WTC11 (cell line): ENCODE measurements around the gene RHOBTB3. TPM values are rescaled to one million over a fixed set of nuclear protein-coding genes. Genes with fewer than 3 reads are reported as not detected.

Experiments
- ATAC-seq: fragments of 200-7000 bp; cut with Tn5 transposase; 2 replicates; pipeline ENCODE4 v1.10.0; 2021; ENCODE audit warnings: mild to moderate bottlenecking, moderate library complexity
- CTCF ChIA-PET: fragments of 300-600 bp; sonication (Branson Sonifier 250); formaldehyde crosslinking; loops from one replicate; lab custom pipeline; 2021; ENCODE audit warnings: antibody characterized with exemption; lab: Charles Lee
- POLR2A ChIA-PET: fragments of 350-600 bp; sonication (Branson Sonifier 250); formaldehyde crosslinking; loops from one replicate; lab custom pipeline; 2021; ENCODE audit warnings: antibody characterized with exemption; lab: Charles Lee
- DNase-seq: peaks from one replicate; pipeline ENCODE4 v3.0.0; 2021; ENCODE audit warnings: low spot score
- H3K27ac Mint-ChIP-seq: 2 replicates; pipeline ENCODE4 v1.8.0; 2021; ENCODE audit warnings: mixed read lengths
- H3K27me3 Mint-ChIP-seq: 2 replicates; pipeline ENCODE4 v1.8.0; 2021; ENCODE audit warnings: low read depth, mild to moderate bottlenecking, moderate library complexity, mixed read lengths
- H3K36me3 Mint-ChIP-seq: 2 replicates; pipeline ENCODE4 v1.8.0; 2021; ENCODE audit warnings: mixed read lengths
- H3K4me1 Mint-ChIP-seq: 2 replicates; pipeline ENCODE4 v1.8.0; 2022; ENCODE audit warnings: mixed read lengths
- H3K4me3 Mint-ChIP-seq: 2 replicates; pipeline ENCODE4 v1.8.0; 2021; ENCODE audit warnings: mild to moderate bottlenecking, moderate library complexity, mixed read lengths
- H3K9me3 Mint-ChIP-seq: 2 replicates; pipeline ENCODE4 v1.8.0; 2021; ENCODE audit warnings: mixed read lengths
- EMX1 ChIP-seq: fragments of 250-450 bp; sonication (Bioruptor Pico); IDR thresholded peaks from 2 replicates; pipeline ENCODE4 v1.8.0; 2021; ENCODE audit warnings: mild to moderate bottlenecking
- FOXK1 ChIP-seq: sonication (generic); formaldehyde crosslinking; IDR thresholded peaks from 2 replicates; pipeline ENCODE4 v1.8.0; 2022; ENCODE audit warnings: mild to moderate bottlenecking, moderate library complexity, missing genetic modification reagents
- GABPB1 ChIP-seq: sonication (generic); formaldehyde crosslinking; IDR thresholded peaks from 2 replicates; pipeline ENCODE4 v1.8.1; 2023; ENCODE audit warnings: mild to moderate bottlenecking, missing genetic modification reagents
- GRHL2 ChIP-seq: fragments of 250-450 bp; sonication (Bioruptor Pico); IDR thresholded peaks from 2 replicates; pipeline ENCODE4 v1.8.0; 2022; ENCODE audit warnings: mild to moderate bottlenecking, moderate library complexity; ENCODE audit not compliant: insufficient replicate concordance, severe bottlenecking
- PRRX2 ChIP-seq: fragments of 250-450 bp; sonication (Bioruptor Pico); IDR thresholded peaks from 2 replicates; pipeline ENCODE4 v1.8.0; 2021; ENCODE audit warnings: mild to moderate bottlenecking
- SOX15 ChIP-seq: fragments of 250-450 bp; sonication (Bioruptor Pico); IDR thresholded peaks from 2 replicates; pipeline ENCODE4 v1.9.0; 2021; ENCODE audit warnings: mild to moderate bottlenecking
- SP1 ChIP-seq: sonication (generic); formaldehyde crosslinking; conservative IDR thresholded peaks from 2 replicates; pipeline ENCODE4 v1.8.1; 2022; ENCODE audit warnings: missing genetic modification reagents
- ZNF121 ChIP-seq: sonication (generic); formaldehyde crosslinking; IDR thresholded peaks from 2 replicates; pipeline ENCODE4 v1.8.0; 2023; ENCODE audit warnings: missing genetic modification reagents
- ZNF416 ChIP-seq: fragments of 250-450 bp; sonication (Bioruptor Pico); IDR thresholded peaks from 2 replicates; pipeline ENCODE4 v1.9.0; 2021; ENCODE audit warnings: mild to moderate bottlenecking, inconsistent platforms
- total RNA-seq: library from RNA; stranded (reverse); gene quantifications from 3 replicates; pipeline ENCODE4 v1.2.3, GENCODE V29; 2021
- TF ChIP-seq, protein P1 (sequence below): sonication (generic); formaldehyde crosslinking; IDR thresholded peaks from 2 replicates; pipeline ENCODE4 v1.8.1; 2022; ENCODE audit warnings: missing genetic modification reagents, borderline replicate concordance
- TF ChIP-seq, protein P2 (sequence below): sonication (generic); formaldehyde crosslinking; IDR thresholded peaks from 2 replicates; pipeline ENCODE4 v1.8.0; 2022; ENCODE audit warnings: mild to moderate bottlenecking, missing genetic modification reagents
- TF ChIP-seq, protein P3 (sequence below): sonication (generic); formaldehyde crosslinking; IDR thresholded peaks from 2 replicates; pipeline ENCODE4 v1.8.0; 2023; ENCODE audit warnings: missing genetic modification reagents
- TF ChIP-seq, protein P4 (sequence below): sonication (generic); formaldehyde crosslinking; IDR thresholded peaks from 2 replicates; pipeline ENCODE4 v1.8.1; 2023; ENCODE audit warnings: mild to moderate bottlenecking, moderate library complexity, missing genetic modification reagents
- TF ChIP-seq, protein P5 (sequence below): sonication (generic); formaldehyde crosslinking; IDR thresholded peaks from 2 replicates; pipeline ENCODE4 v1.8.0; 2022; ENCODE audit warnings: mild to moderate bottlenecking, missing genetic modification reagents
- TF ChIP-seq, protein P6 (sequence below): sonication (generic); formaldehyde crosslinking; IDR thresholded peaks from 2 replicates; pipeline ENCODE4 v1.8.1; 2022; ENCODE audit warnings: mild to moderate bottlenecking, moderate library complexity, missing genetic modification reagents
- TF ChIP-seq, protein P7 (sequence below): sonication (generic); formaldehyde crosslinking; IDR thresholded peaks from 2 replicates; pipeline ENCODE4 v1.8.0; 2023; ENCODE audit warnings: mild to moderate bottlenecking, missing genetic modification reagents
- TF ChIP-seq, protein P8 (sequence below): sonication (generic); formaldehyde crosslinking; conservative IDR thresholded peaks from 2 replicates; pipeline ENCODE4 v1.8.1; 2023; ENCODE audit warnings: mild to moderate bottlenecking, low read depth, missing genetic modification reagents, moderate library complexity
- TF ChIP-seq, protein P9 (sequence below): sonication (generic); formaldehyde crosslinking; IDR thresholded peaks from 2 replicates; pipeline ENCODE4 v1.8.1; 2023; ENCODE audit warnings: mild to moderate bottlenecking, missing genetic modification reagents, moderate library complexity

Gene RHOBTB3
- total RNA-seq, 1 experiment from 2014 or later: 13.8 TPM

DNA sequence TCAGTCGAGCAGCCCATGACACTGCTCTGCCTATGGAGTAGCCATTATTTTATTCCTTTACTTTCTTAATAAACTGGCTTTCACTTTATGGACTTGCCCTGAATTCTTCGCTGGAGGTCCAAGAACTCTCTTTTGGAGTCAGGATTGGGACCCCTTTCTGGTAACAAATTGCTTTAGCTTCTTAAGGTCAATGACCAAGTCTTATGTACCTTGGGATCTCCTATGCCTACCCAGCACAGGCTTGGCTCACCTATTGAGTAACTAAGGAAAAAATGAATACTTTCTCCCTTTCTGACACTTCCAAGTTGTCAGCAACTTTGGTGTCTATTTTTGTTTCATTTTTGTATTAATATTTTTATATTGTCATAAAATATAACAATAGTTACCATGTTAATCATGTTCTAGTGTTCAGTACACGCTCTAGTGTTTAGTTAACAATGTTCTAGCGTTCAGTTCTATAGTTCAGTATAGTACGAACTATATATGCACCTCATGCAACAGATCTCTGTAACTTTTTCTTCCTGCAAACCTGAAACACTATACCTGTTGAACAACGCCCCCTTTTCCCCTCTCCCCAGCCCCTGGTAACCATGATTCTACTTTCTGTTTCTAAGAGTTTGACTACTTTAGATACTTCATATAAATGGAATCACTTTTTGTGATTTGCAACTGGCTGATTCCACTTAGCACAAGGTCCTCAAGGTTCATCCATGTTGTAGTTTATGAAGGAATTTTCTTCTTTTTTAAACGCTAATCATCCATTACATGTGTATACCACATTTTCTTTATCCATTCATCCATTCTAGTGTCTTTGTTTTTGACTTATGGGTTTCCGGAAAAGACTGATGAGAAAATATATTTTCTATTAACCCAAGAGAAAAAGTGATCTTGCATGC lies 1.8 kb upstream of the RHOBTB3 start:
- H3K27me3 Mint-ChIP-seq: peaks cover 59% of the 10 kb centered on the region
- H3K9me3 Mint-ChIP-seq: no peaks in the 10 kb centered on the region
- H3K4me3 Mint-ChIP-seq: peak overlapping the region; percentile 77
- H3K36me3 Mint-ChIP-seq: no peaks in the 10 kb centered on the region
- ATAC-seq: no peak
- H3K4me1 Mint-ChIP-seq: peaks cover 53% of the 10 kb centered on the region
- TF ChIP-seq ZNF416: no peak
- TF ChIP-seq, protein P1, sequence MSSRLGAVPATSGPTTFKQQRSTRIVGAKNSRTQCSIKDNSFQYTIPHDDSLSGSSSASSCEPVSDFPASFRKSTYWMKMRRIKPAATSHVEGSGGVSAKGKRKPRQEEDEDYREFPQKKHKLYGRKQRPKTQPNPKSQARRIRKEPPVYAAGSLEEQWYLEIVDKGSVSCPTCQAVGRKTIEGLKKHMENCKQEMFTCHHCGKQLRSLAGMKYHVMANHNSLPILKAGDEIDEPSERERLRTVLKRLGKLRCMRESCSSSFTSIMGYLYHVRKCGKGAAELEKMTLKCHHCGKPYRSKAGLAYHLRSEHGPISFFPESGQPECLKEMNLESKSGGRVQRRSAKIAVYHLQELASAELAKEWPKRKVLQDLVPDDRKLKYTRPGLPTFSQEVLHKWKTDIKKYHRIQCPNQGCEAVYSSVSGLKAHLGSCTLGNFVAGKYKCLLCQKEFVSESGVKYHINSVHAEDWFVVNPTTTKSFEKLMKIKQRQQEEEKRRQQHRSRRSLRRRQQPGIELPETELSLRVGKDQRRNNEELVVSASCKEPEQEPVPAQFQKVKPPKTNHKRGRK (CRISPR knock-in tag): no peak
- TF ChIP-seq, protein P2, sequence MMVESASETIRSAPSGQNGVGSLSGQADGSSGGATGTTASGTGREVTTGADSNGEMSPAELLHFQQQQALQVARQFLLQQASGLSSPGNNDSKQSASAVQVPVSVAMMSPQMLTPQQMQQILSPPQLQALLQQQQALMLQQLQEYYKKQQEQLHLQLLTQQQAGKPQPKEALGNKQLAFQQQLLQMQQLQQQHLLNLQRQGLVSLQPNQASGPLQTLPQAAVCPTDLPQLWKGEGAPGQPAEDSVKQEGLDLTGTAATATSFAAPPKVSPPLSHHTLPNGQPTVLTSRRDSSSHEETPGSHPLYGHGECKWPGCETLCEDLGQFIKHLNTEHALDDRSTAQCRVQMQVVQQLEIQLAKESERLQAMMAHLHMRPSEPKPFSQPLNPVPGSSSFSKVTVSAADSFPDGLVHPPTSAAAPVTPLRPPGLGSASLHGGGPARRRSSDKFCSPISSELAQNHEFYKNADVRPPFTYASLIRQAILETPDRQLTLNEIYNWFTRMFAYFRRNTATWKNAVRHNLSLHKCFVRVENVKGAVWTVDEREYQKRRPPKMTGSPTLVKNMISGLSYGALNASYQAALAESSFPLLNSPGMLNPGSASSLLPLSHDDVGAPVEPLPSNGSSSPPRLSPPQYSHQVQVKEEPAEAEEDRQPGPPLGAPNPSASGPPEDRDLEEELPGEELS (CRISPR knock-in tag): no peak
- TF ChIP-seq, protein P3, sequence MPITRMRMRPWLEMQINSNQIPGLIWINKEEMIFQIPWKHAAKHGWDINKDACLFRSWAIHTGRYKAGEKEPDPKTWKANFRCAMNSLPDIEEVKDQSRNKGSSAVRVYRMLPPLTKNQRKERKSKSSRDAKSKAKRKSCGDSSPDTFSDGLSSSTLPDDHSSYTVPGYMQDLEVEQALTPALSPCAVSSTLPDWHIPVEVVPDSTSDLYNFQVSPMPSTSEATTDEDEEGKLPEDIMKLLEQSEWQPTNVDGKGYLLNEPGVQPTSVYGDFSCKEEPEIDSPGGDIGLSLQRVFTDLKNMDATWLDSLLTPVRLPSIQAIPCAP (CRISPR knock-in tag): no peak
- TF ChIP-seq, protein P4, sequence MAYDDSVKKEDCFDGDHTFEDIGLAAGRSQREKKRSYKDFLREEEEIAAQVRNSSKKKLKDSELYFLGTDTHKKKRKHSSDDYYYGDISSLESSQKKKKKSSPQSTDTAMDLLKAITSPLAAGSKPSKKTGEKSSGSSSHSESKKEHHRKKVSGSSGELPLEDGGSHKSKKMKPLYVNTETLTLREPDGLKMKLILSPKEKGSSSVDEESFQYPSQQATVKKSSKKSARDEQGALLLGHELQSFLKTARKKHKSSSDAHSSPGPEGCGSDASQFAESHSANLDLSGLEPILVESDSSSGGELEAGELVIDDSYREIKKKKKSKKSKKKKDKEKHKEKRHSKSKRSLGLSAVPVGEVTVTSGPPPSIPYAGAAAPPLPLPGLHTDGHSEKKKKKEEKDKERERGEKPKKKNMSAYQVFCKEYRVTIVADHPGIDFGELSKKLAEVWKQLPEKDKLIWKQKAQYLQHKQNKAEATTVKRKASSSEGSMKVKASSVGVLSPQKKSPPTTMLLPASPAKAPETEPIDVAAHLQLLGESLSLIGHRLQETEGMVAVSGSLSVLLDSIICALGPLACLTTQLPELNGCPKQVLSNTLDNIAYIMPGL (CRISPR knock-in tag): no peak
- TF ChIP-seq GRHL2: no peak
- TF ChIP-seq FOXK1 (CRISPR knock-in tag): no peak
- TF ChIP-seq, protein P5, sequence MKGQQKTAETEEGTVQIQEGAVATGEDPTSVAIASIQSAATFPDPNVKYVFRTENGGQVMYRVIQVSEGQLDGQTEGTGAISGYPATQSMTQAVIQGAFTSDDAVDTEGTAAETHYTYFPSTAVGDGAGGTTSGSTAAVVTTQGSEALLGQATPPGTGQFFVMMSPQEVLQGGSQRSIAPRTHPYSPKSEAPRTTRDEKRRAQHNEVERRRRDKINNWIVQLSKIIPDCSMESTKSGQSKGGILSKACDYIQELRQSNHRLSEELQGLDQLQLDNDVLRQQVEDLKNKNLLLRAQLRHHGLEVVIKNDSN: no peak
- TF ChIP-seq PRRX2 (CRISPR knock-in tag): no peak
- TF ChIP-seq EMX1 (CRISPR knock-in tag): no peak
- TF ChIP-seq, protein P6, sequence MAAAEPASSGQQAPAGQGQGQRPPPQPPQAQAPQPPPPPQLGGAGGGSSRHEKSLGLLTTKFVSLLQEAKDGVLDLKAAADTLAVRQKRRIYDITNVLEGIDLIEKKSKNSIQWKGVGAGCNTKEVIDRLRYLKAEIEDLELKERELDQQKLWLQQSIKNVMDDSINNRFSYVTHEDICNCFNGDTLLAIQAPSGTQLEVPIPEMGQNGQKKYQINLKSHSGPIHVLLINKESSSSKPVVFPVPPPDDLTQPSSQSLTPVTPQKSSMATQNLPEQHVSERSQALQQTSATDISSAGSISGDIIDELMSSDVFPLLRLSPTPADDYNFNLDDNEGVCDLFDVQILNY: no peak
- TF ChIP-seq, protein P7, sequence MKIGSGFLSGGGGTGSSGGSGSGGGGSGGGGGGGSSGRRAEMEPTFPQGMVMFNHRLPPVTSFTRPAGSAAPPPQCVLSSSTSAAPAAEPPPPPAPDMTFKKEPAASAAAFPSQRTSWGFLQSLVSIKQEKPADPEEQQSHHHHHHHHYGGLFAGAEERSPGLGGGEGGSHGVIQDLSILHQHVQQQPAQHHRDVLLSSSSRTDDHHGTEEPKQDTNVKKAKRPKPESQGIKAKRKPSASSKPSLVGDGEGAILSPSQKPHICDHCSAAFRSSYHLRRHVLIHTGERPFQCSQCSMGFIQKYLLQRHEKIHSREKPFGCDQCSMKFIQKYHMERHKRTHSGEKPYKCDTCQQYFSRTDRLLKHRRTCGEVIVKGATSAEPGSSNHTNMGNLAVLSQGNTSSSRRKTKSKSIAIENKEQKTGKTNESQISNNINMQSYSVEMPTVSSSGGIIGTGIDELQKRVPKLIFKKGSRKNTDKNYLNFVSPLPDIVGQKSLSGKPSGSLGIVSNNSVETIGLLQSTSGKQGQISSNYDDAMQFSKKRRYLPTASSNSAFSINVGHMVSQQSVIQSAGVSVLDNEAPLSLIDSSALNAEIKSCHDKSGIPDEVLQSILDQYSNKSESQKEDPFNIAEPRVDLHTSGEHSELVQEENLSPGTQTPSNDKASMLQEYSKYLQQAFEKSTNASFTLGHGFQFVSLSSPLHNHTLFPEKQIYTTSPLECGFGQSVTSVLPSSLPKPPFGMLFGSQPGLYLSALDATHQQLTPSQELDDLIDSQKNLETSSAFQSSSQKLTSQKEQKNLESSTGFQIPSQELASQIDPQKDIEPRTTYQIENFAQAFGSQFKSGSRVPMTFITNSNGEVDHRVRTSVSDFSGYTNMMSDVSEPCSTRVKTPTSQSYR (CRISPR knock-in tag): no peak
- TF ChIP-seq GABPB1 (CRISPR knock-in tag): no peak
- TF ChIP-seq, protein P8, sequence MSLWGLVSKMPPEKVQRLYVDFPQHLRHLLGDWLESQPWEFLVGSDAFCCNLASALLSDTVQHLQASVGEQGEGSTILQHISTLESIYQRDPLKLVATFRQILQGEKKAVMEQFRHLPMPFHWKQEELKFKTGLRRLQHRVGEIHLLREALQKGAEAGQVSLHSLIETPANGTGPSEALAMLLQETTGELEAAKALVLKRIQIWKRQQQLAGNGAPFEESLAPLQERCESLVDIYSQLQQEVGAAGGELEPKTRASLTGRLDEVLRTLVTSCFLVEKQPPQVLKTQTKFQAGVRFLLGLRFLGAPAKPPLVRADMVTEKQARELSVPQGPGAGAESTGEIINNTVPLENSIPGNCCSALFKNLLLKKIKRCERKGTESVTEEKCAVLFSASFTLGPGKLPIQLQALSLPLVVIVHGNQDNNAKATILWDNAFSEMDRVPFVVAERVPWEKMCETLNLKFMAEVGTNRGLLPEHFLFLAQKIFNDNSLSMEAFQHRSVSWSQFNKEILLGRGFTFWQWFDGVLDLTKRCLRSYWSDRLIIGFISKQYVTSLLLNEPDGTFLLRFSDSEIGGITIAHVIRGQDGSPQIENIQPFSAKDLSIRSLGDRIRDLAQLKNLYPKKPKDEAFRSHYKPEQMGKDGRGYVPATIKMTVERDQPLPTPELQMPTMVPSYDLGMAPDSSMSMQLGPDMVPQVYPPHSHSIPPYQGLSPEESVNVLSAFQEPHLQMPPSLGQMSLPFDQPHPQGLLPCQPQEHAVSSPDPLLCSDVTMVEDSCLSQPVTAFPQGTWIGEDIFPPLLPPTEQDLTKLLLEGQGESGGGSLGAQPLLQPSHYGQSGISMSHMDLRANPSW (CRISPR knock-in tag): no peak
- no peak for TF ChIP-seq SOX15 (CRISPR knock-in tag)
- TF ChIP-seq, protein P9, sequence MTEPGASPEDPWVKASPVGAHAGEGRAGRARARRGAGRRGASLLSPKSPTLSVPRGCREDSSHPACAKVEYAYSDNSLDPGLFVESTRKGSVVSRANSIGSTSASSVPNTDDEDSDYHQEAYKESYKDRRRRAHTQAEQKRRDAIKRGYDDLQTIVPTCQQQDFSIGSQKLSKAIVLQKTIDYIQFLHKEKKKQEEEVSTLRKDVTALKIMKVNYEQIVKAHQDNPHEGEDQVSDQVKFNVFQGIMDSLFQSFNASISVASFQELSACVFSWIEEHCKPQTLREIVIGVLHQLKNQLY (CRISPR knock-in tag): no peak
- TF ChIP-seq SP1 (CRISPR knock-in tag): no peak
- TF ChIP-seq ZNF121 (CRISPR knock-in tag): no peak
- ChIA-PET CTCF (no interaction called here), POLR2A (no interaction called here)
- no peak overlapping the region for H3K27ac Mint-ChIP-seq
- DNase-seq: no peak
